Fibroblast of skin of scalp (primary cell): ENCODE data around the gene MYO3B.

Experiments
- DNase-seq: peaks from one replicate; pipeline ENCODE4 v3.0.0-alpha.2; 2013

Gene MYO3B

DNA sequence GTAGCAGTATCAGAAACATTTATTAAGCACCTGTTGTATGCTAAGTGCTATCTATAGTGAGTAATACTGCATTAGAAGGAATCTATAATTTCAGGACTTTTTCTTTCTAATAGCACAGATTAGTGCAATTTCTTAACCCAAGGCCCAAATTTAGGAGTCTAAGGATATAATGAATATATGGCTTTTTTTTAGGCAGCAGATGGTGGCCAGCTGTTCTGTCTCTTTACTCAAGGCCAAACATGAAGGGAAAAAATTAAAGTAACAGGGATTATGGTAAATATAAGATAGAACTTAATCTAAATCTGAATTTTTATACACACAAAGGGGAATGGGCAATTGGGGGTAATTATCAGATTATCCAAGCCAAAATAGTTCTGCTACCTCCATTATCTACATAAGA is 306.6 kb downstream of the MYO3B start:
- DNase-seq = no peak

GRCh38 chr2:170485254-170486026 is 307.5 kb downstream of the MYO3B start:
- no peak for DNase-seq

DNA sequence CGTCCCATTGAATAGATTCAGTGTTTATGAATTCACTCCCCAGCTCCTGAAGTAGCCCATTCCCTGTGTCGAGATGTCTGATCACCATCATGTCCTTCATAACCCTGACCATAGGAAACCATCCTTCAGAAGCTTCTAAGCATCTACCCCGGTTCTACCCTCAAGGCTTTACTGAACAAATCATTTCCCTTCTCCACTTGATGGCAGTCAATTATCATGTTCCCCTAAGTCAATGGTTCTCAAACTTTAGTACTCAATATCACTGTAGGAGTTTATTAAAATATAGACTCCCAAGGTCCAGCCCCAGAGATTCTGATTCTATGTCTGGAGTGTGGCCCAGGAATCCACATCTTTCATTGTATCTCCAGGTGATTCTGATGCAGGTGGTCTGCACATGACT is 308.8 kb downstream of the MYO3B start:
- no peak for DNase-seq

GRCh38 chr2:170488807-170489206 is 310.9 kb downstream of the MYO3B start:
- no peak for DNase-seq

- DNase-seq = no peak
These were observed 314.1 kb downstream of the MYO3B start for GRCh38 chr2:170492010-170492409.

DNA sequence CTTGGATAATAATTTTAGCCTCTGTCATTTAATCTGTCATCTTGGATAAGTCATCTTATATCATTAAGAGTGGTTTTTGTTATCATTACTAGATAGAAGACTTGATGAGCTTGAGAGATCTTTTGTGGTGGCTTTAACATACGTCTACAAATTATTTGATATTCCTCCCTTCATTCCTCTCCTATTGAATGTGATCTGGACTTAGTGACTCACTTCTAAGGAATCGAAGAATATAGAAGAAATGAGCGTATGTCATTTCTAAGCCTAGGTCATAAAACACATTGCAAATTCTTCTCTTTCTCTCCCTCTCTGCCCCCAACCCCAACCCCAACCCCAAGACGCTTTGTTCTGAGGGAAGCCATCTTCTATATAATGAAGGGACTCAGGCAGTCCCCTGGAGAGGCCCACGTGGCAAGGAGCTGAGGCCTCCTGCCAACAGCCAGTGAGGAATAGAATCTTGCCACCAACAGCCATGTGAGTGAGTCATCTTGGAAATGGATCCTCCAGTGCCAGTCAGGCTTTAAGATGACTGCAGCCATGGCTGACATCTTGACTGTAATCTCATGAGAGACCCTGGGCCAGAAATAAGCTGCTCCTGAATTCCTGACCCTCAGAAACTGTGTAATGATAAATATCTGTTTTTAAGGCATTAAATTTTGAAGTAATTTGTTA is 315.6 kb downstream of the MYO3B start:
- DNase-seq = peak; percentile 46

GRCh38 chr2:170495896-170496295 is 317.9 kb downstream of the MYO3B start:
- DNase-seq = no peak

GRCh38 chr2:170498619-170499018 is 320.7 kb downstream of the MYO3B start:
- DNase-seq = no peak

- DNase-seq = no peak
These were observed 322.2 kb downstream of the MYO3B start for GRCh38 chr2:170500104-170500503.

- DNase-seq = no peak
These were observed 322.8 kb downstream of the MYO3B start for GRCh38 chr2:170500770-170501169.

- no peak for DNase-seq
These were observed 323.6 kb downstream of the MYO3B start for GRCh38 chr2:170501421-170502043.

DNA sequence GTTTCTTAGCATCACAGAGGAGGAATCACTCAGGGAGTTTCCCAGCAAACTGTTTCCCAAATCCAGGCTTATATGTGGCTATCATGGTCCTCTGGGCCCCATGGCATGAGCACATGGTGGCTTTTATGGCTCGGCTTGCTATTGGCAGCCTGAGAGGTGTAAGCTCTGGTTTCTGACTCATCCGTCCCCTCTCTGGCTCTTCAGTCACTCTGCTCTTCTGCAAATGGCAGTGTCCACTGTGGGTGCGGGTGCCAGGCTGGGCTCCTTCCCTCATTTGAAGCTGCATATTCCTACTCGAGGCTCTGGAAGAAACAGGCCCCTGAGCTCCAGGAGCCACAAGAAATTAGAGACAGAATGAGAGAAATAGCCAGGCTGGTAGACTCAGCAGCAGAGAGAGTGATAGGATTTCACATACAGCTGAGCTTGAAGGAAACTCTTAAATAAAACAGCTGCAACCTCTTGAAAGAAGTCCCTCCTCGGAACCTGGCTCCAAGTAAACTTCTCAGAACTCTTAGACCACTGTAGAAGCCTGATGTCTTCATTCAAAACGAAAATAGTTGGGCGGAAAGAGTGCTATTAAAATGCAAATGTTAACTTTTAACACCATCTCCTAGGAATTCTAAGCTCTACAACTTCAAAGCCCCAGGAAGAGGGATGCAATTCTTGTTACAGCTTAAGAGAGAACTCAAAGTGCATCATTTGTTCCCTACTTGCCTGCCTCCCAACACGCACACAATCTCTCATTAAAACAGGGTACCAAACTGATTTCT is 324.6 kb downstream of the MYO3B start:
- DNase-seq = no peak

- DNase-seq = no peak
These were observed 325.6 kb downstream of the MYO3B start for GRCh38 chr2:170503563-170503962.

- no peak for DNase-seq
These were observed 326.2 kb downstream of the MYO3B start for GRCh38 chr2:170503971-170504809.

- no peak for DNase-seq
These were observed 326.8 kb downstream of the MYO3B start for GRCh38 chr2:170504810-170505145.

GRCh38 chr2:170505631-170506275 is 327.8 kb downstream of the MYO3B start:
- DNase-seq = no peak

- no peak for DNase-seq
These were observed 331.7 kb downstream of the MYO3B start for GRCh38 chr2:170509452-170510193.

- no peak for DNase-seq
These were observed 334.3 kb downstream of the MYO3B start for GRCh38 chr2:170512266-170512665.

DNA sequence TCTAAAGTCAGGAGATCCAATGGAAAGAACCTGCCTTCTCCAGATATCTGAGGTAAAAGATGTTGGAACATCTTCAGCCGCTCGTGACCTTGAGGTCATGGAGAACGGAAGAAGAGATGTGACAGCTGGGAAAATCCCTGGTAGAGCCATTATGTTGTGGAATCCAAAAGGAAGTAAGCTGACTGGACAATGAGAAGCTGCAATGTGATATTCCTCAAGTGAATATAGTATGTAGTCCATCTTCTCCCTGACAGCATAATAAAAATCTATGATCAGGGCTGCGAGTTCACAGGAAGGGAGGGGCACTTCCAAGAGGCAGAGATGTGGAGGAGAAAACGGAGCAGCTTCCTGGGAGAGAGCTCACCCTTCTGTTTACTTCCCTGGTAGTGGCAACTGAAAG is 336.2 kb downstream of the MYO3B start:
- no peak for DNase-seq

DNA sequence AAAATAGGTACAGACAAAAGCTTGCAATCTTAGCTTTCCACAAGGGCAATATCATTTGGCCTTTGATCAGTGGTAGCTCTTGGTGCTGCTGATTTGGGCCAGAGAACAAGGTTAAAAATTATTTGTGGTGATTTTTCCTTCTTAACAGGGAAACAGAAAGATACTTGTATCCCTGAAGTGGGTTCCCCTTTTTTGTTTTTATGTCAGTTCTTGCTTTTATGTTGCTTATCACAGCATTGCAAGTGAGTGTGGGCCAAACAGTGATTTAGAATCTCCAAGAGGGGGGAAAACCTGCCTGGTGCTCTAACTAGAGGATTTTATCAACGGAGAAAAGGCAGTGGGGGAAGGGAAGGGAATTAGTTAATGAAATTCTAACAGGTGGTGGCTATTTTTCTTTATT is 339.6 kb downstream of the MYO3B start:
- no peak for DNase-seq

DNA sequence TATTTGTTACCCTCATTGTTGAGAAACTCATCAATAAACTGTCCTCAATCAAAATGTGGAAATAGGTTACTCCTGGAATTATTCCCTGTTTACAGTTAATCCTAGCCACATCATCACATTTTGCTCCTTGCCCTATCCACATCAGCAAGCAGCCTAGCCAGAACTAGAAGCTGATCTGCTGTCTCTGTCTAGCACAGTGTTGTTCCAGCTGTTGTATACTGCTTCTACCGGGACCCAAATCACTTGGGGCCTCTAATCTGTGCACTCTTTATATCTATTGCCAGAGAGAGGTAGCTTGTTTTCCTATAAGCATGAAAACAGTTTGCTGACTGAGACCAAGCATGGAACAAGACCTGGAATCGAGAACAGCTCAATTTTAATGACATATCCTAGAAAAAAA is 341.0 kb downstream of the MYO3B start:
- DNase-seq = no peak
